ENCODE measurements around the gene NEAT1. TPM values are rescaled to one million over a fixed set of nuclear protein-coding genes. Genes with fewer than 3 reads are reported as not detected.
A peak's percentile ranks its signal among the peaks of the same experiment; 100 is the strongest.

The NEAT1 gene
- total and polyA plus RNA-seq, 9 of the 15 experiments (the other 6 are each of a cell fraction or from before 2014, with no cell fraction given): 20.1 to 389 (median 62.8) TPM

DNA sequence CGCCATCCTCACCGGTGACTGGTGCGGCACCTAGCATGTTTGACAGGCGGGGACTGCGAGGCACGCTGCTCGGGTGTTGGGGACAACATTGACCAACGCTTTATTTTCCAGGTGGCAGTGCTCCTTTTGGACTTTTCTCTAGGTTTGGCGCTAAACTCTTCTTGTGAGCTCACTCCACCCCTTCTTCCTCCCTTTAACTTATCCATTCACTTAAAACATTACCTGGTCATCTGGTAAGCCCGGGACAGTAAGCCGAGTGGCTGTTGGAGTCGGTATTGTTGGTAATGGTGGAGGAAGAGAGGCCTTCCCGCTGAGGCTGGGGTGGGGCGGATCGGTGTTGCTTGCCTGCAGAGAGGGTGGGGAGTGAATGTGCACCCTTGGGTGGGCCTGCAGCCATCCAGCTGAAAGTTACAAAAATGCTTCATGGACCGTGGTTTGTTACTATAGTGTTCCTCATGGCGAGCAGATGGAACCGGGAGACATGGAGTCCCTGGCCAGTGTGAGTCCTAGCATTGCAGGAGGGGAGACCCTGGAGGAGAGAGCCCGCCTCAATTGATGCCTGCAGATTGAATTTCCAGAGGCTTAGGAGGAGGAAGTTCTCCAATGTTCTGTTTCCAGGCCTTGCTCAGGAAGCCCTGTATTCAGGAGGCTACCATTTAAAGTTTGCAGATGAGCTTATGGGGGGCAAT, 1.1 kb downstream of the NEAT1 start:
- Histone ChIP-seq H3K9me1 (ENCODE audit: control insufficient read depth, insufficient read depth, low read length) (no peaks in the 10 kb centered on the region), H3K4me2 (ENCODE audit: insufficient read depth, low read length) (peak overlapping the region; percentile 97), H3K9me3 (replicated peaks; ENCODE audit: control insufficient read depth, insufficient read depth, low read depth, low read length) (no peaks in the 10 kb centered on the region), H2AFZ (ENCODE audit: low read depth, low read length) (no peak overlapping the region), H3K27me3 (ENCODE audit: control insufficient read depth in 2 of 2, insufficient read depth in 2 of 2, low read length in 2 of 2) (no peaks in the 10 kb centered on the region), H3K9ac (ENCODE audit: insufficient read depth in 1 of 2, low read depth in 2 of 2, low read length in 2 of 2) (peak overlapping the region; percentile 98 to 100), H4K20me1 (replicated peaks; ENCODE audit: control insufficient read depth, insufficient read depth, low read length) (peaks cover 59% of the 10 kb centered on the region), H3K4me1 (replicated peaks in 1 of 2; ENCODE audit: control insufficient read depth in 2 of 2, insufficient read depth in 2 of 2, low read length in 2 of 2) (peaks cover 33 to 37% of the 10 kb centered on the region in 2 experiments), H3K79me2 (ENCODE audit: control insufficient read depth, insufficient read depth, low read length) (peaks cover 93% of the 10 kb centered on the region), H3K36me3 (ENCODE audit: control insufficient read depth, insufficient read depth, low read length) (peaks cover 50% of the 10 kb centered on the region), H3K4me3 (peak overlapping the region; percentile 79), H3K27ac (ENCODE audit: extremely low read depth, low read depth, low read length) (peak overlapping the region; percentile 98)
- intact Hi-C loops (cut with micrococcal nuclease): no loop called here
- ATAC-seq: no peak
- 1% methylated on average over 19 of the region's 19 CpGs for WGBS (ENCODE audit: insufficient coverage, low coverage, missing lambda C conversion rate)
- peak in 1 of 4 experiments; percentile 47 for DNase-seq (ENCODE audit: extremely low read depth in 1 of 4, low spot score in 3 of 4)
- BruUV-seq (replicated peaks): no TSS peak
- ChIA-PET CTCF (ENCODE audit: low intra/inter-chr PET ratio) (no interaction called here), POLR2A (interaction anchor here (0.5 to 17.3 kb wide), 85 partner anchors 7 to 1546 kb away, joined by 3 to 1349 read pairs (median 5); partner anchors contain the start of genes CAPN1, CDC42EP2, DPF2 and EHBP1L1)
- in situ Hi-C loops (cut with MboI): no loop called here
- no peak for FAIRE-seq
- 0 out of 2 replicates have a peak, but pooled peaks have one; percentile 8 for TF ChIP-seq ZBTB7A (IDR thresholded peaks at IDR 0.05; ENCODE audit: borderline replicate concordance, control insufficient read depth, low read depth, low read length)
- no peak for TF ChIP-seq ZNF3 (CRISPR knock-in tag; IDR thresholded peaks at IDR 0.05)
- TF ChIP-seq, protein P1, sequence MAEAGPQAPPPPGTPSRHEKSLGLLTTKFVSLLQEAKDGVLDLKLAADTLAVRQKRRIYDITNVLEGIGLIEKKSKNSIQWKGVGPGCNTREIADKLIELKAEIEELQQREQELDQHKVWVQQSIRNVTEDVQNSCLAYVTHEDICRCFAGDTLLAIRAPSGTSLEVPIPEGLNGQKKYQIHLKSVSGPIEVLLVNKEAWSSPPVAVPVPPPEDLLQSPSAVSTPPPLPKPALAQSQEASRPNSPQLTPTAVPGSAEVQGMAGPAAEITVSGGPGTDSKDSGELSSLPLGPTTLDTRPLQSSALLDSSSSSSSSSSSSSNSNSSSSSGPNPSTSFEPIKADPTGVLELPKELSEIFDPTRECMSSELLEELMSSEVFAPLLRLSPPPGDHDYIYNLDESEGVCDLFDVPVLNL (CRISPR knock-in tag; IDR thresholded peaks at IDR 0.05; ENCODE audit: low read depth): peak; percentile 70
- TF ChIP-seq, protein P2, sequence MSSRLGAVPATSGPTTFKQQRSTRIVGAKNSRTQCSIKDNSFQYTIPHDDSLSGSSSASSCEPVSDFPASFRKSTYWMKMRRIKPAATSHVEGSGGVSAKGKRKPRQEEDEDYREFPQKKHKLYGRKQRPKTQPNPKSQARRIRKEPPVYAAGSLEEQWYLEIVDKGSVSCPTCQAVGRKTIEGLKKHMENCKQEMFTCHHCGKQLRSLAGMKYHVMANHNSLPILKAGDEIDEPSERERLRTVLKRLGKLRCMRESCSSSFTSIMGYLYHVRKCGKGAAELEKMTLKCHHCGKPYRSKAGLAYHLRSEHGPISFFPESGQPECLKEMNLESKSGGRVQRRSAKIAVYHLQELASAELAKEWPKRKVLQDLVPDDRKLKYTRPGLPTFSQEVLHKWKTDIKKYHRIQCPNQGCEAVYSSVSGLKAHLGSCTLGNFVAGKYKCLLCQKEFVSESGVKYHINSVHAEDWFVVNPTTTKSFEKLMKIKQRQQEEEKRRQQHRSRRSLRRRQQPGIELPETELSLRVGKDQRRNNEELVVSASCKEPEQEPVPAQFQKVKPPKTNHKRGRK (tag; IDR thresholded peaks at IDR 0.05): no peak
- peak; percentile 15; the same call in 1 of the 2 replicates for TF ChIP-seq XRCC5 (IDR thresholded peaks at IDR 0.05; ENCODE audit: low read depth, low read length)
- TF ChIP-seq, protein P3, sequence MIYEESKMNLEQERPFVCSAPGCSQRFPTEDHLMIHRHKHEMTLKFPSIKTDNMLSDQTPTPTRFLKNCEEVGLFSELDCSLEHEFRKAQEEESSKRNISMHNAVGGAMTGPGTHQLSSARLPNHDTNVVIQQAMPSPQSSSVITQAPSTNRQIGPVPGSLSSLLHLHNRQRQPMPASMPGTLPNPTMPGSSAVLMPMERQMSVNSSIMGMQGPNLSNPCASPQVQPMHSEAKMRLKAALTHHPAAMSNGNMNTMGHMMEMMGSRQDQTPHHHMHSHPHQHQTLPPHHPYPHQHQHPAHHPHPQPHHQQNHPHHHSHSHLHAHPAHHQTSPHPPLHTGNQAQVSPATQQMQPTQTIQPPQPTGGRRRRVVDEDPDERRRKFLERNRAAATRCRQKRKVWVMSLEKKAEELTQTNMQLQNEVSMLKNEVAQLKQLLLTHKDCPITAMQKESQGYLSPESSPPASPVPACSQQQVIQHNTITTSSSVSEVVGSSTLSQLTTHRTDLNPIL (CRISPR knock-in tag; IDR thresholded peaks at IDR 0.05): no peak; the same call in 1 of the 2 replicates
- TF ChIP-seq FOXJ2 (tag; IDR thresholded peaks at IDR 0.05): no peak
- no peak for TF ChIP-seq WHSC1 (IDR thresholded peaks at IDR 0.05; ENCODE audit: low read length)
- peak; percentile 80 for TF ChIP-seq ZNF41 (CRISPR knock-in tag; conservative IDR thresholded peaks at IDR 0.05)
- TF ChIP-seq ZNF217 (CRISPR knock-in tag; IDR thresholded peaks at IDR 0.05): no peak
- TF ChIP-seq, protein P4, sequence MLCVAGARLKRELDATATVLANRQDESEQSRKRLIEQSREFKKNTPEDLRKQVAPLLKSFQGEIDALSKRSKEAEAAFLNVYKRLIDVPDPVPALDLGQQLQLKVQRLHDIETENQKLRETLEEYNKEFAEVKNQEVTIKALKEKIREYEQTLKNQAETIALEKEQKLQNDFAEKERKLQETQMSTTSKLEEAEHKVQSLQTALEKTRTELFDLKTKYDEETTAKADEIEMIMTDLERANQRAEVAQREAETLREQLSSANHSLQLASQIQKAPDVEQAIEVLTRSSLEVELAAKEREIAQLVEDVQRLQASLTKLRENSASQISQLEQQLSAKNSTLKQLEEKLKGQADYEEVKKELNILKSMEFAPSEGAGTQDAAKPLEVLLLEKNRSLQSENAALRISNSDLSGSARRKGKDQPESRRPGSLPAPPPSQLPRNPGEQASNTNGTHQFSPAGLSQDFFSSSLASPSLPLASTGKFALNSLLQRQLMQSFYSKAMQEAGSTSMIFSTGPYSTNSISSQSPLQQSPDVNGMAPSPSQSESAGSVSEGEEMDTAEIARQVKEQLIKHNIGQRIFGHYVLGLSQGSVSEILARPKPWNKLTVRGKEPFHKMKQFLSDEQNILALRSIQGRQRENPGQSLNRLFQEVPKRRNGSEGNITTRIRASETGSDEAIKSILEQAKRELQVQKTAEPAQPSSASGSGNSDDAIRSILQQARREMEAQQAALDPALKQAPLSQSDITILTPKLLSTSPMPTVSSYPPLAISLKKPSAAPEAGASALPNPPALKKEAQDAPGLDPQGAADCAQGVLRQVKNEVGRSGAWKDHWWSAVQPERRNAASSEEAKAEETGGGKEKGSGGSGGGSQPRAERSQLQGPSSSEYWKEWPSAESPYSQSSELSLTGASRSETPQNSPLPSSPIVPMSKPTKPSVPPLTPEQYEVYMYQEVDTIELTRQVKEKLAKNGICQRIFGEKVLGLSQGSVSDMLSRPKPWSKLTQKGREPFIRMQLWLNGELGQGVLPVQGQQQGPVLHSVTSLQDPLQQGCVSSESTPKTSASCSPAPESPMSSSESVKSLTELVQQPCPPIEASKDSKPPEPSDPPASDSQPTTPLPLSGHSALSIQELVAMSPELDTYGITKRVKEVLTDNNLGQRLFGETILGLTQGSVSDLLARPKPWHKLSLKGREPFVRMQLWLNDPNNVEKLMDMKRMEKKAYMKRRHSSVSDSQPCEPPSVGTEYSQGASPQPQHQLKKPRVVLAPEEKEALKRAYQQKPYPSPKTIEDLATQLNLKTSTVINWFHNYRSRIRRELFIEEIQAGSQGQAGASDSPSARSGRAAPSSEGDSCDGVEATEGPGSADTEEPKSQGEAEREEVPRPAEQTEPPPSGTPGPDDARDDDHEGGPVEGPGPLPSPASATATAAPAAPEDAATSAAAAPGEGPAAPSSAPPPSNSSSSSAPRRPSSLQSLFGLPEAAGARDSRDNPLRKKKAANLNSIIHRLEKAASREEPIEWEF (CRISPR knock-in tag; IDR thresholded peaks at IDR 0.05): no peak
- TF ChIP-seq ERF (CRISPR knock-in tag; IDR thresholded peaks at IDR 0.05): peak; percentile 68

All from K562 (cell line).